HepG2 (cell line): ENCODE results near the gene DLG5. TPM values are rescaled to one million over a fixed set of nuclear protein-coding genes. Genes with fewer than 3 reads are reported as not detected.

Source experiments
- ADNP ChIP-seq: sonication (generic); formaldehyde crosslinking; IDR thresholded peaks from 2 replicates; pipeline ENCODE4 v1.4.0; 2020; ENCODE audit warnings: missing genetic modification reagents
- ARID2 ChIP-seq: sonication (generic); formaldehyde crosslinking; IDR thresholded peaks from 2 replicates; pipeline ENCODE4 v1.8.1; 2022; ENCODE audit warnings: mild to moderate bottlenecking, missing genetic modification reagents, borderline replicate concordance
- ARNT ChIP-seq: fragments of 450-650 bp; IDR thresholded peaks from 2 replicates; pipeline ENCODE4 v1.6.1; 2017
- FOXP1 ChIP-seq, 2 experiments: fragments of 450-650 bp in 1 of 2; IDR thresholded peaks; 2 replicates each; pipeline ENCODE4 v1.6.1; 2017 to 2018; ENCODE audit warnings: antibody characterized with exemption in 1 of 2
- HMGXB4 ChIP-seq, 2 experiments: sonication (generic) in 1 of 2; formaldehyde crosslinking in 1 of 2; IDR thresholded peaks; 2 replicates each; pipeline versions ENCODE4 v1.4.0 to v1.6.1; 2018 to 2020; ENCODE audit warnings: missing genetic modification reagents in 2 of 2, borderline replicate concordance in 1 of 2, low read depth in 1 of 2, mild to moderate bottlenecking in 1 of 2, missing biosample characterization in 1 of 2
- HNF4A ChIP-seq: sonication (generic); formaldehyde crosslinking; IDR thresholded peaks from 2 replicates; pipeline ENCODE4 v1.4.0; 2020; ENCODE audit warnings: missing genetic modification reagents
- HOXA3 ChIP-seq: sonication (generic); formaldehyde crosslinking; IDR thresholded peaks from 2 replicates; pipeline ENCODE4 v1.5.0; 2020; ENCODE audit warnings: missing genetic modification reagents
- KLF12 ChIP-seq: sonication (generic); formaldehyde crosslinking; IDR thresholded peaks from 2 replicates; pipeline ENCODE4 v1.4.0; 2020; ENCODE audit warnings: missing genetic modification reagents, borderline replicate concordance
- MXD3 ChIP-seq: IDR thresholded peaks from 2 replicates; pipeline ENCODE4 v1.6.1; 2016; ENCODE audit warnings: mild to moderate bottlenecking, missing biosample characterization, missing genetic modification reagents
- NCOA2 ChIP-seq: sonication (generic); formaldehyde crosslinking; IDR thresholded peaks from 2 replicates; pipeline ENCODE4 v1.8.0; 2022; ENCODE audit warnings: inconsistent platforms
- NCOR1 ChIP-seq: fragments of 200-600 bp; sonication (generic); IDR thresholded peaks from 2 replicates; pipeline ENCODE4 v1.7.0; 2017; ENCODE audit warnings: antibody characterized with exemption, low read length, borderline replicate concordance
- NFYB ChIP-seq: sonication (generic); formaldehyde crosslinking; IDR thresholded peaks from 2 replicates; pipeline ENCODE4 v1.4.0; 2020; ENCODE audit warnings: missing genetic modification reagents
- PRDM4 ChIP-seq: sonication (generic); formaldehyde crosslinking; IDR thresholded peaks from 2 replicates; pipeline ENCODE4 v1.9.0; 2021; ENCODE audit warnings: missing genetic modification reagents, borderline replicate concordance
- SMAD3 ChIP-seq: sonication (generic); formaldehyde crosslinking; IDR thresholded peaks from 2 replicates; pipeline ENCODE4 v1.4.0; 2020; ENCODE audit warnings: missing genetic modification reagents
- SNAI1 ChIP-seq: sonication (generic); formaldehyde crosslinking; IDR thresholded peaks from 2 replicates; pipeline ENCODE4 v1.5.0; 2020; ENCODE audit warnings: mild to moderate bottlenecking, missing genetic modification reagents, borderline replicate concordance
- SUZ12 ChIP-seq: fragments of 150-350 bp; IDR thresholded peaks from 2 replicates; pipeline ENCODE4 v1.6.1; 2014; ENCODE audit warnings: low read depth, low read length
- TERF1 ChIP-seq: sonication (generic); formaldehyde crosslinking; IDR thresholded peaks from 2 replicates; pipeline ENCODE4 v1.8.0; 2022; ENCODE audit warnings: mild to moderate bottlenecking, missing genetic modification reagents, moderate library complexity
- TRIM24 ChIP-seq: sonication (generic); formaldehyde crosslinking; IDR thresholded peaks from 2 replicates; pipeline ENCODE4 v1.8.0; 2022; ENCODE audit warnings: mild to moderate bottlenecking, missing genetic modification reagents
- ZBTB21 ChIP-seq: sonication (generic); formaldehyde crosslinking; IDR thresholded peaks from 2 replicates; pipeline ENCODE4 v1.4.0; 2020; ENCODE audit warnings: missing genetic modification reagents
- ZBTB8A ChIP-seq: sonication (generic); formaldehyde crosslinking; IDR thresholded peaks from 2 replicates; pipeline ENCODE4 v1.4.0; 2020; ENCODE audit warnings: mild to moderate bottlenecking, low read depth, missing genetic modification reagents, borderline replicate concordance
- ZNF136 ChIP-seq: sonication (generic); formaldehyde crosslinking; IDR thresholded peaks from 2 replicates; pipeline ENCODE4 v1.8.1; 2022; ENCODE audit warnings: low read depth, mild to moderate bottlenecking, moderate library complexity, missing genetic modification reagents
- ZNF230 ChIP-seq: sonication (generic); formaldehyde crosslinking; IDR thresholded peaks from 2 replicates; pipeline ENCODE4 v1.4.0; 2020; ENCODE audit warnings: mild to moderate bottlenecking, missing genetic modification reagents
- ZNF691 ChIP-seq: sonication (generic); formaldehyde crosslinking; IDR thresholded peaks from 2 replicates; pipeline ENCODE4 v1.4.0; 2020; ENCODE audit warnings: missing genetic modification reagents, low read depth, mild to moderate bottlenecking, borderline replicate concordance
- ZNF768 ChIP-seq: sonication (generic); formaldehyde crosslinking; IDR thresholded peaks from 2 replicates; pipeline ENCODE4 v1.4.0; 2020; ENCODE audit warnings: missing genetic modification reagents
- polyA plus RNA-seq, 8 experiments: library from polyadenylated mRNA; depleted of rRNA in 3 of 8; stranded (reverse) in 7 of 8; unstranded in 1 of 8; fragments of >200 nt; fragmentation: Illumina TruSeq in 4 of 8; extraction: Trizol in 4 of 8; gene quantifications; 2 replicates each; pipeline versions ENCODE4 v1.2.1 to v1.2.3, GENCODE V29; 2011 to 2016; ENCODE audit warnings: low read depth in 4 of 8, missing spikeins in 1 of 8, mixed read lengths in 1 of 8; ENCODE audit not compliant: insufficient read depth in 1 of 8
- total RNA-seq, 5 experiments: library from RNA; depleted of rRNA; stranded (reverse); fragments of >200 nt; fragmentation: Illumina TruSeq; extraction: Trizol; gene quantifications; 2 replicates each; pipeline ENCODE4 v1.2.3, GENCODE V29; 2016; ENCODE audit warnings: low read depth in 1 of 5

DLG5 gene
- total and polyA plus RNA-seq, 2 of the 13 experiments (the other 11 are each of a cell fraction or from before 2014, with no cell fraction given), result 15.5 to 18.2 TPM

GRCh38 chr10:77849039-77849664 is 77.4 kb downstream of the DLG5 start (continued):
- TF ChIP-seq SUZ12 (no peak), MXD3 (peak; percentile 70; the same call in 1 of the 2 replicates), ARNT (no peak), HNF4A (CRISPR knock-in tag) (peak; percentile 96), ADNP (CRISPR knock-in tag) (no peak), SMAD3 (peak; percentile 86), ZNF691 (CRISPR knock-in tag) (no peak; the same call in 1 of the 2 replicates), TERF1 (no peak), ARID2 (CRISPR knock-in tag) (0 out of 2 replicates have a peak, but pooled peaks have one; percentile 34), NFYB (CRISPR knock-in tag) (peak; percentile 28; the same call in 1 of the 2 replicates), ZNF230 (CRISPR knock-in tag) (peak; percentile 89), TRIM24 (CRISPR knock-in tag) (peak; percentile 71; the same call in 1 of the 2 replicates), HMGXB4 (CRISPR knock-in tag; IDR thresholded peaks at IDR 0.05; ENCODE audit: borderline replicate concordance in 1 of 2, low read depth in 1 of 2) (peak in 1 of 2 experiments; percentile 58; a peak in 1 of 4 replicates), HOXA3 (CRISPR knock-in tag) (peak; percentile 90), KLF12 (CRISPR knock-in tag) (no peak), NCOA2 (CRISPR knock-in tag) (peak; percentile 100), ZBTB8A (CRISPR knock-in tag) (no peak; the same call in 1 of the 2 replicates), ZNF136 (CRISPR knock-in tag) (no peak), FOXP1 (IDR thresholded peaks at IDR 0.05) (no peak), FOXP1 (CRISPR knock-in tag; IDR thresholded peaks at IDR 0.05) (peak; percentile 92), NCOR1 (peak; percentile 85; the same call in 1 of the 2 replicates), ZBTB21 (CRISPR knock-in tag) (peak; percentile 56; the same call in 1 of the 2 replicates), SNAI1 (peak; percentile 85; the same call in 1 of the 2 replicates), PRDM4 (no peak), ZNF768 (CRISPR knock-in tag) (peak; percentile 75; the same call in 1 of the 2 replicates)
